Measurements from ENCODE around the gene RCSD1. TPM values are rescaled to one million over a fixed set of nuclear protein-coding genes. Genes with fewer than 3 reads are reported as not detected.
A peak's percentile ranks its signal among the peaks of the same experiment; 100 is the strongest.

Gene RCSD1
- total and polyA plus RNA-seq, 10 of the 15 experiments (the other 5 are each of a cell fraction or from before 2014, with no cell fraction given), result 11.4 to 78.3 (median 71.6) TPM

DNA sequence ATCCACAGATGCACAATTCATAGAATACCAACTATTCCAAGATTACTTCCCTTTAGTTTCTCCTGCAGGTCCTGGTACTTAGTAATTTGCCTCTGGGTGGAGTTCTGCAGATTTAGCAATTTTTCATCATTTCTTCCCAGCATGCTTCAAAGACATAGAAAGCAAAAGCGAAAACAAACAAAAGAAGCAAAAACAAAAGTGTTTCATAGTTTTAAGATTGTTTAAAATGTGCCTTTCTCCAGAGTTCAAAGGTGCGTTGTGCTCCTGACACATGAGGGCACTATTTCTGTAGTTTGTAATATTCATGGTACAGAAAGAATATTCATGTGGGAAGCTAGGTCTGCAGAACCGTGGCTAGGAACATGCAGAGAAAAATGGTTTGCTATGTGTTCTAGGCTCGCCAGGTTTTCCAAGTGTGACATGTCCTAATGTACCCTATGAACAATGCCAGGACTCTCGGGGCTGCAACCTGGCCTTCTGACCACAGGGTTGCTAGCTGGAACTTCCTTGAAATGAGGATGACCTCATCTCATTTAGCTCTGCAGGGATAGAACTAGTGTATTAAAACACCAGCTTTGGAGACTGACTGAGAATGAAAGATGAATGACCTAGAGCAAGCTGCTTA is 30.0 kb upstream of the RCSD1 start (continued):
- TF ChIP-seq, protein P1, sequence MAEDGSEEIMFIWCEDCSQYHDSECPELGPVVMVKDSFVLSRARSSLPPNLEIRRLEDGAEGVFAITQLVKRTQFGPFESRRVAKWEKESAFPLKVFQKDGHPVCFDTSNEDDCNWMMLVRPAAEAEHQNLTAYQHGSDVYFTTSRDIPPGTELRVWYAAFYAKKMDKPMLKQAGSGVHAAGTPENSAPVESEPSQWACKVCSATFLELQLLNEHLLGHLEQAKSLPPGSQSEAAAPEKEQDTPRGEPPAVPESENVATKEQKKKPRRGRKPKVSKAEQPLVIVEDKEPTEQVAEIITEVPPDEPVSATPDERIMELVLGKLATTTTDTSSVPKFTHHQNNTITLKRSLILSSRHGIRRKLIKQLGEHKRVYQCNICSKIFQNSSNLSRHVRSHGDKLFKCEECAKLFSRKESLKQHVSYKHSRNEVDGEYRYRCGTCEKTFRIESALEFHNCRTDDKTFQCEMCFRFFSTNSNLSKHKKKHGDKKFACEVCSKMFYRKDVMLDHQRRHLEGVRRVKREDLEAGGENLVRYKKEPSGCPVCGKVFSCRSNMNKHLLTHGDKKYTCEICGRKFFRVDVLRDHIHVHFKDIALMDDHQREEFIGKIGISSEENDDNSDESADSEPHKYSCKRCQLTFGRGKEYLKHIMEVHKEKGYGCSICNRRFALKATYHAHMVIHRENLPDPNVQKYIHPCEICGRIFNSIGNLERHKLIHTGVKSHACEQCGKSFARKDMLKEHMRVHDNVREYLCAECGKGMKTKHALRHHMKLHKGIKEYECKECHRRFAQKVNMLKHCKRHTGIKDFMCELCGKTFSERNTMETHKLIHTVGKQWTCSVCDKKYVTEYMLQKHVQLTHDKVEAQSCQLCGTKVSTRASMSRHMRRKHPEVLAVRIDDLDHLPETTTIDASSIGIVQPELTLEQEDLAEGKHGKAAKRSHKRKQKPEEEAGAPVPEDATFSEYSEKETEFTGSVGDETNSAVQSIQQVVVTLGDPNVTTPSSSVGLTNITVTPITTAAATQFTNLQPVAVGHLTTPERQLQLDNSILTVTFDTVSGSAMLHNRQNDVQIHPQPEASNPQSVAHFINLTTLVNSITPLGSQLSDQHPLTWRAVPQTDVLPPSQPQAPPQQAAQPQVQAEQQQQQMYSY (CRISPR knock-in tag; IDR thresholded peaks at IDR 0.05), result no peak
- TF ChIP-seq RUNX3 (IDR thresholded peaks at IDR 0.05; ENCODE audit: low read length) (peak; percentile 56), TARDBP (IDR thresholded peaks at IDR 0.05; ENCODE audit: borderline replicate concordance) (no peak), IKZF2 (IDR thresholded peaks at IDR 0.05) (0 out of 4 replicates have a peak, but pooled peaks of 1 of the 2 experiments have one; percentile 20), SUPT20H (IDR thresholded peaks at IDR 0.05; ENCODE audit: borderline replicate concordance, control insufficient read depth, low read depth, low read length) (no peak), PAX5 (IDR thresholded peaks at IDR 0.05; ENCODE audit: borderline replicate concordance, low read depth, low read length) (no peak), ZNF384 (IDR thresholded peaks at IDR 0.05; ENCODE audit: borderline replicate concordance, low read depth, low read length) (no peak), SMC3 (IDR thresholded peaks at IDR 0.05; ENCODE audit: borderline replicate concordance, low read length) (peak; percentile 98), MEF2B (IDR thresholded peaks at IDR 0.05; ENCODE audit: partially characterized antibody, poor library complexity, severe bottlenecking) (peak; percentile 28), KLF5 (IDR thresholded peaks at IDR 0.05; ENCODE audit: partially characterized antibody) (no peak), KAT2A (conservative IDR thresholded peaks at IDR 0.05; ENCODE audit: control insufficient read depth, low read depth, low read length) (no peak), USF2 (IDR thresholded peaks at IDR 0.05; ENCODE audit: borderline replicate concordance, low read depth, low read length) (no peak), RAD21 (IDR thresholded peaks at IDR 0.05; ENCODE audit: insufficient read depth, low read depth, low read length) (peak; percentile 90), FOS (IDR thresholded peaks at IDR 0.05; ENCODE audit: borderline replicate concordance, extremely low read depth, insufficient read length) (no peak), EGR1 (IDR thresholded peaks at IDR 0.05; ENCODE audit: borderline replicate concordance in 1 of 2, low read depth in 2 of 2, low read length in 2 of 2) (no peak), NR2F1 (conservative IDR thresholded peaks at IDR 0.05) (peak; percentile 62), CBX5 (IDR thresholded peaks at IDR 0.05; ENCODE audit: low read depth) (0 out of 2 replicates have a peak, but pooled peaks have one; percentile 24), MTA2 (IDR thresholded peaks at IDR 0.05; ENCODE audit: low read depth) (no peak), FOXM1 (IDR thresholded peaks at IDR 0.05; ENCODE audit: low read depth, low read length) (peak; percentile 60; the same call in 1 of the 2 replicates), BCL11A (IDR thresholded peaks at IDR 0.05; ENCODE audit: low read depth, low read length) (no peak)
- TF ChIP-seq, protein P2, sequence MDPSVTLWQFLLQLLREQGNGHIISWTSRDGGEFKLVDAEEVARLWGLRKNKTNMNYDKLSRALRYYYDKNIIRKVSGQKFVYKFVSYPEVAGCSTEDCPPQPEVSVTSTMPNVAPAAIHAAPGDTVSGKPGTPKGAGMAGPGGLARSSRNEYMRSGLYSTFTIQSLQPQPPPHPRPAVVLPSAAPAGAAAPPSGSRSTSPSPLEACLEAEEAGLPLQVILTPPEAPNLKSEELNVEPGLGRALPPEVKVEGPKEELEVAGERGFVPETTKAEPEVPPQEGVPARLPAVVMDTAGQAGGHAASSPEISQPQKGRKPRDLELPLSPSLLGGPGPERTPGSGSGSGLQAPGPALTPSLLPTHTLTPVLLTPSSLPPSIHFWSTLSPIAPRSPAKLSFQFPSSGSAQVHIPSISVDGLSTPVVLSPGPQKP (IDR thresholded peaks at IDR 0.05; ENCODE audit: low read depth, low read length), result no peak
- TF ChIP-seq, protein P3, sequence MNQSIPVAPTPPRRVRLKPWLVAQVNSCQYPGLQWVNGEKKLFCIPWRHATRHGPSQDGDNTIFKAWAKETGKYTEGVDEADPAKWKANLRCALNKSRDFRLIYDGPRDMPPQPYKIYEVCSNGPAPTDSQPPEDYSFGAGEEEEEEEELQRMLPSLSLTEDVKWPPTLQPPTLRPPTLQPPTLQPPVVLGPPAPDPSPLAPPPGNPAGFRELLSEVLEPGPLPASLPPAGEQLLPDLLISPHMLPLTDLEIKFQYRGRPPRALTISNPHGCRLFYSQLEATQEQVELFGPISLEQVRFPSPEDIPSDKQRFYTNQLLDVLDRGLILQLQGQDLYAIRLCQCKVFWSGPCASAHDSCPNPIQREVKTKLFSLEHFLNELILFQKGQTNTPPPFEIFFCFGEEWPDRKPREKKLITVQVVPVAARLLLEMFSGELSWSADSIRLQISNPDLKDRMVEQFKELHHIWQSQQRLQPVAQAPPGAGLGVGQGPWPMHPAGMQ (IDR thresholded peaks at IDR 0.05; ENCODE audit: borderline replicate concordance), result no peak

Data from GM12878 (cell line).